IMR-90 (cell line): ENCODE results near the gene ZNF800.

Experiments
- CTCF ChIP-seq: conservative IDR thresholded peaks from 2 replicates; pipeline ENCODE4 v1.5.1; 2012; ENCODE audit warnings: mild to moderate bottlenecking, low read depth, low read length, improper control_type of control experiment
- ELK1 ChIP-seq: fragments of 150-350 bp; IDR thresholded peaks from 2 replicates; pipeline ENCODE4 v1.6.1; 2016; ENCODE audit warnings: low read depth, mild to moderate bottlenecking, low read length, moderate library complexity, borderline replicate concordance
- MAFK ChIP-seq: IDR thresholded peaks from 2 replicates; pipeline ENCODE4 v1.6.1; 2012; ENCODE audit warnings: low read depth, low read length, improper control_type of control experiment
- MAZ ChIP-seq: IDR thresholded peaks from 2 replicates; pipeline ENCODE4 v1.6.1; 2012; ENCODE audit warnings: low read depth, mild to moderate bottlenecking, low read length, improper control_type of control experiment, moderate library complexity, borderline replicate concordance
- MXI1 ChIP-seq: IDR thresholded peaks from 2 replicates; pipeline ENCODE4 v1.6.1; 2012; ENCODE audit warnings: low read depth, mild to moderate bottlenecking, low read length, moderate library complexity, borderline replicate concordance
- POLR2A ChIP-seq: IDR thresholded peaks from 2 replicates; pipeline ENCODE4 v1.6.1; 2012; ENCODE audit warnings: mild to moderate bottlenecking, low read depth, low read length
- RFX5 ChIP-seq: IDR thresholded peaks from 2 replicates; pipeline ENCODE4 v1.8.0; 2012; ENCODE audit warnings: low read depth, mild to moderate bottlenecking, low read length, moderate library complexity
- SMC3 ChIP-seq: fragments of 150-350 bp; IDR thresholded peaks from 2 replicates; pipeline ENCODE4 v1.6.1; 2016; ENCODE audit warnings: low read depth, mild to moderate bottlenecking, antibody characterized with exemption, low read length, moderate library complexity

DNA sequence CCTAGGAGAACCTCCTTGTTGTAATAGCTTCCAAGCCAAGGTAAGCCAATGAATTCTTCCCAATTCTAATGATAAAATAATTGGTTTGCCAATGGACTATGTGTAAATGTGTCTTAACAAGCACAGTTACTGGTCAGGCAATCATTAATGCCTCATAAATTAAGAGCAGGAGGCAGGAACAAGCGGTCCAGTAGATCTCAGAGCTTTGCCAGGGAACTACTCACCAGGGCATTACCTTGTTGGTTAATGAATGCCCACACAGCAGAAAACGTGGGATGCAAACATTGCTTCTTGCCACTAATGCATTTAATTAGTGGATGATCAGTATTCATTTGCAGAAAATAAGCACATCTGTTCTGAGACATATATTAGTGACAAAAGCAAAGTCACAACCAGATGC, 26.7 kb upstream of the ZNF800 start:
- TF ChIP-seq MAZ (no peak), MXI1 (no peak), CTCF (no peak), SMC3 (no peak), MAFK (no peak), RFX5 (no peak), POLR2A (no peak), ELK1 (no peak)
